ENCODE results near the gene DENND1A.

- TF ChIP-seq EZH2phosphoT487 (conservative IDR thresholded peaks at IDR 0.05; ENCODE audit: low read length) (no peak), CTCF (IDR thresholded peaks at IDR 0.05; ENCODE audit: insufficient read depth, low read length, poor library complexity, severe bottlenecking) (no peak)
These were observed 314.5 kb downstream of the DENND1A start for GRCh38 chr9:123615381-123615780.

Data from SU-DHL-6 (cell line).